Hepatocyte (in vitro differentiated cells): Measurements from ENCODE around the gene AGRP. TPM values are rescaled to one million over a fixed set of nuclear protein-coding genes. Genes with fewer than 3 reads are reported as not detected.
"Not testable (repeated sequence)": the region's sequence is repeated elsewhere in the genome, so short reads cannot be mapped to it uniquely, and the experiment has no call there.

Experiments
- DNase-seq: peaks from one replicate; pipeline ENCODE4 v3.0.0-alpha.2; 2016; ENCODE audit warnings: low spot score
- H2AFZ ChIP-seq: fragments of 200-600 bp; sonication (generic); 2 replicates; pipeline ENCODE4 v1.6.0; 2016; ENCODE audit warnings: antibody characterized with exemption, mild to moderate bottlenecking
- H3K27ac ChIP-seq: fragments of 200-600 bp; sonication (generic); 2 replicates; pipeline ENCODE4 v1.5.1; 2016; ENCODE audit warnings: mild to moderate bottlenecking
- H3K27me3 ChIP-seq: fragments of 200-600 bp; sonication (generic); 2 replicates; pipeline ENCODE4 v1.6.1; 2016
- H3K36me3 ChIP-seq: fragments of 200-600 bp; sonication (generic); replicated peaks from 2 replicates; pipeline ENCODE4 v1.5.1; 2016; ENCODE audit warnings: low read depth; ENCODE audit not compliant: insufficient read depth
- H3K4me1 ChIP-seq: fragments of 200-600 bp; sonication (generic); 2 replicates; pipeline ENCODE4 v1.5.1; 2016; ENCODE audit warnings: mild to moderate bottlenecking, moderate library complexity; ENCODE audit not compliant: insufficient read depth
- H3K4me2 ChIP-seq: fragments of 200-600 bp; sonication (generic); 2 replicates; pipeline ENCODE4 v1.6.0; 2016
- H3K4me3 ChIP-seq: fragments of 200-600 bp; sonication (generic); 2 replicates; pipeline ENCODE4 v1.5.1; 2016; ENCODE audit warnings: mild to moderate bottlenecking
- H3K79me2 ChIP-seq: fragments of 200-600 bp; sonication (generic); 2 replicates; pipeline ENCODE4 v1.6.0; 2017; ENCODE audit warnings: mild to moderate bottlenecking
- H3K9me2 ChIP-seq: fragments of 200-600 bp; sonication (generic); replicated peaks from 2 replicates; pipeline ENCODE4 v1.6.0; 2017; ENCODE audit warnings: mild to moderate bottlenecking; ENCODE audit not compliant: insufficient read depth
- H3K9me3 ChIP-seq: fragments of 200-600 bp; sonication (generic); 2 replicates; pipeline ENCODE4 v1.5.1; 2016; ENCODE audit warnings: low read depth, mild to moderate bottlenecking
- H4K20me1 ChIP-seq: fragments of 200-600 bp; sonication (generic); 2 replicates; pipeline ENCODE4 v1.6.0; 2016; ENCODE audit warnings: mild to moderate bottlenecking; ENCODE audit not compliant: insufficient read depth, poor library complexity, severe bottlenecking
- EZH2 ChIP-seq: fragments of 200-600 bp; sonication (generic); IDR thresholded peaks from 2 replicates; pipeline ENCODE4 v1.6.1; 2016; ENCODE audit warnings: antibody characterized with exemption, mild to moderate bottlenecking, borderline replicate concordance
- EZH2phosphoT487 ChIP-seq: fragments of 200-600 bp; sonication (generic); IDR thresholded peaks from one replicate; pipeline ENCODE4 v1.6.1; 2018; ENCODE audit warnings: antibody characterized with exemption, mild to moderate bottlenecking, low read depth, moderate library complexity; ENCODE audit not compliant: unreplicated experiment, severe bottlenecking
- WGBS: methylation state at CpG from one replicate; pipeline ENCODE4 v1.1.6; 2016; ENCODE audit warnings: low lambda C conversion rate; ENCODE audit errors: missing lambda C conversion rate; 5-methylcytosine and 5-hydroxymethylcytosine counted together
- polyA plus RNA-seq: library from polyadenylated mRNA; unstranded; fragments of >200 nt; fragmentation: Nextera tagmentation; extraction: Ambion mirVana; gene quantifications from 2 replicates; pipeline ENCODE4 v1.2.1, GENCODE V29; 2016
- total RNA-seq: library from RNA; depleted of rRNA; stranded (reverse); fragments of >200 nt; gene quantifications from 2 replicates; pipeline ENCODE4 v1.2.3, GENCODE V29; 2014
- TF ChIP-seq, protein P1 (sequence below): fragments of 200-600 bp; sonication (generic); IDR thresholded peaks from 2 replicates; pipeline ENCODE4 v1.5.1; 2016; ENCODE audit warnings: antibody characterized with exemption, mild to moderate bottlenecking; ENCODE audit not compliant: poor library complexity

The AGRP gene
- total and polyA plus RNA-seq, 2 experiments from 2014 or later = 0.93 to 1.9 TPM

GRCh38 chr16:67490335-67491096, 7.2 kb upstream of the AGRP start:
- Histone ChIP-seq H3K4me1 (peaks cover 10% of the 10 kb centered on the region), H3K36me3 (no peaks in the 10 kb centered on the region), H3K4me2 (no peak overlapping the region), H3K9me2 (no peaks in the 10 kb centered on the region), H4K20me1 (no peaks in the 10 kb centered on the region), H2AFZ (no peak overlapping the region), H3K9me3 (no peaks in the 10 kb centered on the region), H3K79me2 (no peaks in the 10 kb centered on the region), H3K4me3 (no peak overlapping the region), H3K27ac (peak overlapping the region; percentile 35), H3K27me3 (no peaks in the 10 kb centered on the region)
- WGBS = 92% methylated on average over 8 of the region's 8 CpGs
- no peak for TF ChIP-seq EZH2
- no peak for TF ChIP-seq EZH2phosphoT487
- TF ChIP-seq, protein P1, sequence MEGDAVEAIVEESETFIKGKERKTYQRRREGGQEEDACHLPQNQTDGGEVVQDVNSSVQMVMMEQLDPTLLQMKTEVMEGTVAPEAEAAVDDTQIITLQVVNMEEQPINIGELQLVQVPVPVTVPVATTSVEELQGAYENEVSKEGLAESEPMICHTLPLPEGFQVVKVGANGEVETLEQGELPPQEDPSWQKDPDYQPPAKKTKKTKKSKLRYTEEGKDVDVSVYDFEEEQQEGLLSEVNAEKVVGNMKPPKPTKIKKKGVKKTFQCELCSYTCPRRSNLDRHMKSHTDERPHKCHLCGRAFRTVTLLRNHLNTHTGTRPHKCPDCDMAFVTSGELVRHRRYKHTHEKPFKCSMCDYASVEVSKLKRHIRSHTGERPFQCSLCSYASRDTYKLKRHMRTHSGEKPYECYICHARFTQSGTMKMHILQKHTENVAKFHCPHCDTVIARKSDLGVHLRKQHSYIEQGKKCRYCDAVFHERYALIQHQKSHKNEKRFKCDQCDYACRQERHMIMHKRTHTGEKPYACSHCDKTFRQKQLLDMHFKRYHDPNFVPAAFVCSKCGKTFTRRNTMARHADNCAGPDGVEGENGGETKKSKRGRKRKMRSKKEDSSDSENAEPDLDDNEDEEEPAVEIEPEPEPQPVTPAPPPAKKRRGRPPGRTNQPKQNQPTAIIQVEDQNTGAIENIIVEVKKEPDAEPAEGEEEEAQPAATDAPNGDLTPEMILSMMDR = no peak
- DNase-seq = no peak

DNA sequence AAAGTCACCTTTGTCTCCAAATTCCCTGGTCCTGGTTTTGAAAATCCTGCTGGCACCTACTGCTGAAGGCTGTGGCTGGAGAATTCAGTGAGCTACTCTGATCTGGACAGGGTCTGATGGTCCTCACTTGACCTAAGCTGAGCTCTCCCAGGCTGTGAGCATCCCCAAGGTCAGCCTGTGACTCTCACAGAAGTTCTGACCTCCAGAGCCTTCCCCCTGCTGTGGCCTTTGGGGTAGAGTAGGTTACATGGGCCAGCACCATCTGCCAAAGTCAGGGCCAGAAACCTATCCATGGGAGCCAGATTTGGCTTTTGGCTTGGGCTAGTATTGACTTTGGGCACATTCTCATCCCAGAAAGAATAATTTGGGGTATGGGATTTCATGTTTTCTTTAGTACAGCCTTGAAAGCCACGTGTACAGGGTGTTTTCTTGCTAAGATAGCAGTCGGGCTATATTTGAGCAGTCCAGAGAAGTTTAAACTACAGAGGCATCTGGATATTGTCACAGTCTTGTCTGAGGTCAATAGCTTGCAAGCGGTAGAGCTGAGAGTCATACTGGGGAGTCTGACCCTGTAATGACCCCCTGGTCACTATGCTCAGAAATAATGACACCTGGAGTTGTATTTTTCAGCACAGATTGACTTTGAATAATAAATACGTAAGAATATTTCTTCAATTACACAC, 6.2 kb upstream of the AGRP start:
- TF ChIP-seq, protein P1 = no peak
- TF ChIP-seq EZH2phosphoT487 (no peak), EZH2 (no peak)
- no peaks in the 10 kb centered on the region for H3K79me2 ChIP-seq
- WGBS = 50% methylated on average over 4 of the region's 4 CpGs
- H2AFZ ChIP-seq = no peak overlapping the region
- no peaks in the 10 kb centered on the region for H3K36me3 ChIP-seq
- no peak for DNase-seq
- peak overlapping the region; percentile 86 for H3K27ac ChIP-seq
- no peaks in the 10 kb centered on the region for H4K20me1 ChIP-seq
- H3K9me2 ChIP-seq = no peaks in the 10 kb centered on the region
- H3K9me3 ChIP-seq = no peaks in the 10 kb centered on the region
- no peak overlapping the region for H3K4me3 ChIP-seq
- H3K4me2 ChIP-seq = peak overlapping the region; percentile 66
- H3K4me1 ChIP-seq = peaks cover 10% of the 10 kb centered on the region
- no peaks in the 10 kb centered on the region for H3K27me3 ChIP-seq

- not testable (repeated sequence) for H3K27ac ChIP-seq, H3K4me2 ChIP-seq, H4K20me1 ChIP-seq, H3K27me3 ChIP-seq, H3K9me3 ChIP-seq, H3K9me2 ChIP-seq, DNase-seq, H3K4me3 ChIP-seq, H2AFZ ChIP-seq, H3K36me3 ChIP-seq, H3K4me1 ChIP-seq, H3K79me2 ChIP-seq
- WGBS = 94% methylated on average over 4 of the region's 4 CpGs
Observed at GRCh38 chr16:67487561-67487960, 4.2 kb upstream of the AGRP start.

DNA sequence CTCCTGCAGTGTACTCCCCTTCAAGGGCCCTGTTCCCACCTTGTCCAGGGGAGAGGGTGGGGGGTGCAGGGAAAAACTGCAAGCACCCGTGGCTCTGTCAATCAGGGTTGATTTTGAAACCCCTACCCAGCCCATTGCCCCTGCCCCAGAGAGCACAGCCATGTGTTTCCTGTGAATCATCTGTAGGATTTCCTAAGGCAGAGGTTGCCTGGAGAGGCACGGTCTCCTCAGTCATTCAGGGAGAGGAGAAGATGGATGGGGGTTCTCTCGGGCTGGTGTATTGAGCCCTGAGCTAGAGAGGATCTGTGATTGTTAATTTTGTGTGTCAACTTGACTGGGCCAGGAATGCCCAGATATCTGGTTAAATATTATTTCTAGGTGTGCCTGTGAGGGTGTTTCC, 3.5 kb upstream of the AGRP start:
- no peaks in the 10 kb centered on the region for H3K9me2 ChIP-seq
- no peaks in the 10 kb centered on the region for H3K9me3 ChIP-seq
- peaks cover 14% of the 10 kb centered on the region for H3K4me1 ChIP-seq
- no peak overlapping the region for H3K4me3 ChIP-seq
- no peaks in the 10 kb centered on the region for H3K27me3 ChIP-seq
- DNase-seq = no peak
- no peaks in the 10 kb centered on the region for H3K36me3 ChIP-seq
- H3K27ac ChIP-seq = no peak overlapping the region
- 73% methylated on average over 3 of the region's 3 CpGs for WGBS
- H4K20me1 ChIP-seq = no peaks in the 10 kb centered on the region
- no peak overlapping the region for H2AFZ ChIP-seq
- peaks cover 5% of the 10 kb centered on the region for H3K79me2 ChIP-seq
- no peak overlapping the region for H3K4me2 ChIP-seq
- TF ChIP-seq EZH2phosphoT487 = no peak
- no peak for TF ChIP-seq EZH2
